Stimulated activated CD4-positive, alpha-beta T cell treated with anti-CD3 and anti-CD28 coated beads, Interleukin-4, amount 100 ng/mL, for 48 hours (primary cell): ENCODE data around the gene GRPR.
"Not testable (repeated sequence)": the region's sequence is repeated elsewhere in the genome, so short reads cannot be mapped to it uniquely, and the experiment has no call there.

Experiments used
- DNase-seq, 2 donors: peaks; one replicate each; pipeline ENCODE4 v3.0.0-alpha.2; 2020; ENCODE audit warnings: low read depth in 2 of 2

Gene GRPR

DNA sequence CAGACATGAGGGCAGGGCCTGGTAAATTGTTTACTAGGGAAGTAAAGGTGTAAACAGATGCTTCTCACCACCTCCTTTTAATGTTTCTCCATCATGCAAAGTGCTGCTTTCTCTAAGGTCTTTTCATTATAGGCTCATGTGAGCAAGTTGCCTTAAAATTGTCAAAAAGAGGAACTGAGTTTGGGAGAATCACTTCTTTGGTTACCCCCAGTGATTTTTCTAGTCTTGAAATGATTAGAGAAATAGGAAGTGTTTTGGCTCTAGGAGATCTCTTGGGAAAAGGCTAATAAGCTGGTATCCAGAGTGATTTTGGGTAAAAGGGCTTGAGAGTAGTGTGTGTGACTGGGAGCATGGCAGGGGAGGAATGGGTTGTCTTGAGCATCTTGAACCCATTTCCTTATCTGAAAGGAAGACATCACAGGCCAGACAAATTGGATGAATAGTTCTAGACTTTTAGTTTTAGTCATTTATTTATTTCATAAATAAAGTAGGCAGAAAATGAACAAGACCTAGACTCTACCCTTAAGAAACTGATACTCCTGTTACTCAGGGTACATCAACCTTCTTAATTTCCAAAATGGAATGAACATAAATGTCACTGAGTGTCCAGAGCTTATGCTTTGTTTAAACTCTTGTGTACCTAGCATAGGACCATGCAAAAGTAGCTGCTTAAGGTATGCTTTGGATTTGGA, 14.2 kb downstream of the GRPR start:
- DNase-seq: no peak

DNA sequence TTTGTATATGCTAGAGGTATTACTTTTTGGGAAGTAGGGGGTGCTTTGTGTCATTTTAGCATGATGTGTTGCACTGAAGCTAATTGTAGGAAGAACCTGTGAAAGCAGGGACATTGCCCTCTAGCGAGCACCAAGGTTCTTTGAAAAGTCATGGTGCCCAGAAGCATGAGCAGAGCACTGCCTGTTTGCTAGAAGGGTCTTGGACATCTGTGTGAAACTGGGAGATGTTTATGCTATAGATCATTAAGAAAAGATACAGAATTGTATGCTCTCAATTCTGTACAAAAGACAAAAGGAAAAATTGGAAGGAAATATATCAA, 14.7 kb downstream of the GRPR start:
- DNase-seq: no peak

DNA sequence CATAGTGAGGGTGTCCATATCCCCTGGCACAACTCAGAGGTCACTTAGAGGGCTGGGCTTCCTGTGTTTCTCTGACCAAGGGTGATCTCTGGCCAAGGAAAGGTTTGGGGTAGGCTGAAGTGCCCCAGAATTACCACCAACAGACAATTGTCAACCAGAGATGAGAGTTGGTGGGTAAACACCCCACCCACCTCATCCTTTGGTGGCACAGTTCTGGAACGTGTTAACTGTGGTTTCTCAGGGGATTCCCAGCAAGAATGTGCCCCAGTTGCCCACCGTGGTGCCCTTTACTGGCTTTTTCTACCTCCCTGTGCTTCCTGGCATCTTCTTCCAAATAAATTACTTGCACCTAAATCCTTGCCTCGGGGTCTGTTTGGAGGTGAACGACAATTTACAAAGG, 17.1 kb downstream of the GRPR start:
- DNase-seq: no peak

DNA sequence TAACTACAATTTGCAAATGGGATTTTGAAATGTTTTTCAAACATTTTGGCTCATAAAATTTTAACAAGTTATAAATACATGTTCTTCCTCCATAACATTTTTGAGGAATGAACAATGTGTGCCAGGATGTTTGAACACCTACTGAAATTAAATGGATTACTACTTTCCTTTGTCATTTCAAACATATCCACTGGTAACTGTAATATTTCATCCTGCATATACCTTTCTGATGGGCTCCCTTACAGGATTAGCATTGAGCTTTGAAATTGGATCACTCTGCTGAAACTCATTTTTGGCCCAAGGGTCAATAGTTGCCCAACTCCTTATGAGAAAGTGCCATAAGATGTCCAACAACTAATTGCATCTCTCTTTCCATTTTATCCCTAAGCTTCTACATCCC, 17.6 kb downstream of the GRPR start:
- no peak for DNase-seq

DNA sequence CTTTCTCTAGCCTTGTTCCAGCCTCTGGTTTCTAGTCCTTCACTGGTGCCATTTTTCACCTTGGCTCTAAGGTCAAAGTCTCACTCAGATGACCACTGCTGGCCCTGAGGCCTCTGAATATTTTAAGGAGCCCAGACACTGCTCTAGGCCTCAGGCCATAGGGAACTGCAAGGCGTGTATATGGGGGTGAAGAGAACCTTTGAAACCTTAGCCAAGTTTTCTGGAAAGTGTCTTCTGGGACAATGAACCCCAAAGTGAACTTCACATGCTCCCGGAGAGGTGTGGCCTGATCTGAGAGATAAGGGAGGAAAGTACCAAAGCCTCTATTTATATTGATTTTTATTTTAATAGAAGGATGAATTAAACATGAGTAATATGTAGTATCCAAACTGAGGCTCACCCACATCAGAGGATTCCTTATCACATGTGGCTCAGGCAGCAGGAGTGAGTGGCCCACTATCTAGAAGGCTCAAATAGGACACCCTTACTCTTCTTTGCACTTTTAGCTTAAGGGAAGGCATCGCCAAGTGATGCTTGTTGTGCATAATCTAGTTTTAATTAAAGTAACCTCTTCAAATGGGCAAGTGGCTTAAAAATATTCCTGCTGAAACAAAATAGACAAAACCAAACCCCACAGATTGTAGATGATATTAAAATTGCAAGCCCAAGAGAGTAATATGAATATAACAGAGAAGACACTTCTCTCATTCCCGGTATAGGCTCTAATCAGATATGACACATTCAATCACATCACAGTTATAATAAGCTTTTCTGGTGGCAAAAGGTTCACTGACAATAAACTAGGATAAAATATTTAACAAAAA, 18.3 kb downstream of the GRPR start:
- no peak for DNase-seq

DNA sequence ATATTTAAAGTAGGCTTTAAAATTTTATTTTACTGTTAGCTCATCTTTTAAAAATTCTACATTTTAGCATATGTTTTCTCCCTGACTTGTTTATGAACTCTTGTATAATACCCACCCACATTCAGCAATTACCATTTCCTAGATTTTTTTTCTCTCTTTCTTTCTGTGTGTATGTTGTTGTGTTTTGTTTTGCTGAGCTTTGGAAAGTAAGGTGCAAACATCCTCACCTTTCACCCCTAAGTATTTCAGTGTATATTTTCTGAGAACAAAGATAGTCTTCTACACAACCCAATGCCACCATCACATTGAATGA, 18.8 kb downstream of the GRPR start:
- no peak for DNase-seq

DNA sequence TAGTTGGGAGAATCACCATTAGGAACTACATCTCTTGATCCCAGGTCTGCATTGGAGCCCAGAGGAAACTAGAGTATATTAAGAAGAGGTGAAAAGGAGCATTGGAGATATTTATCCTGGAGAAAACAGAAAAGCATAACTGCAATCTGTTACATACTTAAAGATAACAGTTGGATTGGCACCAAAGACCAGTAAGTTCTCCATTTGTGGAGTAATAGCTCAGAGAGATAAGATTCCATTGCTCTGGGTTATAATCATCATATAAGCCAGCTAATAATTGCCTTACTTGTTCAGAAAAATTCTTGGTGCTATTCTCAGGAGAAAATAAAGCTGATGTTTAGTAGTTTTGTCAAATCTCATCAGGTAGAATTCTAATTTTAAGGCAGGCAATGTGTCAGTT, 20.6 kb downstream of the GRPR start:
- DNase-seq: no peak

DNA sequence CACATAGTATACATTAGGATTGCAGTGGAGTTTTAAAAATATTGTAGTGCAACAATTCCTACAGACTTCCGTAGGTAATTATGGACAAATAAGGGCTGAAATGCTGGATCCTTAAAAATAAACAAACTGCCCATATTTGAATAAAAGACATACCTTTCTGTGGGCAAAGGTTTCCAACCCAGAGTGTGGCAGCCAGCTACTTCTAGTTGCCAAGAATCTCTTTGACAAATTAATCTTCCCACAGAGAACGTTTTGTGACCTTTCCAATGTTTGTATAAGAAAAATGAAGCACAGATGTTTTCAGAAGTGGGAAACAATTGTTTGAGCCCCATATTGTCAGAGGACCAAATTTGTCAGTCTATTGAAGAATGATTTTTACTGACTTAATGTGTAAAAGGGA, 21.1 kb downstream of the GRPR start:
- no peak for DNase-seq

DNA sequence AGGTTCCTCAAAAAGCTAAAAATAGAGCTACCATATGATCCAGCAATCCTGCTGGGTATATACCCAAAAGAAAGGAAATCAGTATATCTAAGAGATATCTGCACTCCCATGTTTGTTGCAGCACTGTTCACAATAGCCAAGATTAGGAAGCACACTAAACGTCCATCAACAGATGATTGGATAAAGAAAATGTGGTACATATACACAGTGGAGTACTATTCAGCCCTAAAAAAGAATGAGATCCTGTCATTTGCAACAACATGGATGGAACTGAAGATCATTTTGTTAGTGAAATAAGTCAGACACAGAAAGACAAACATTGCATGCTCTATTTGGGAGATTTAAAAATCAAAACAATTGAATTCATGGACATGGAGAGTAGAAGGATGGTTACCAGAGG, 21.7 kb downstream of the GRPR start:
- not testable (repeated sequence) for DNase-seq

DNA sequence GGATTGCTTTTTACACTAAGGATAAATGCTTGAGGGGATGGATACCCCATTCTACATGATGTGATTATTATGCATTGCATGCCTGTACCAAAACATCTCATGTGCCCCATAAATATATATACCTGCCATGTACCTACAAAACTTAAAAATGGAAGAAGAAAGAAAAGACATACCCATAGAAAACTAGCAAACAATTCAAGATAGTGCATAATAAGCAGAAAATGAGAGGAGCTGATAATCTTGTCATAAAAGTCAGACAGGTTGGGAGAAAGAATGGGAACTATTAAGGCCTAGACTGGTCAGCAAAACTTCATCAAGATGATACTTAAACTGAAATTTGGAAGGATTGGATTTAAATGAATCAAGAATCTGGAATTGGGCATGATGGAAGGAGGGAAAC, 22.3 kb downstream of the GRPR start:
- DNase-seq: no peak

DNA sequence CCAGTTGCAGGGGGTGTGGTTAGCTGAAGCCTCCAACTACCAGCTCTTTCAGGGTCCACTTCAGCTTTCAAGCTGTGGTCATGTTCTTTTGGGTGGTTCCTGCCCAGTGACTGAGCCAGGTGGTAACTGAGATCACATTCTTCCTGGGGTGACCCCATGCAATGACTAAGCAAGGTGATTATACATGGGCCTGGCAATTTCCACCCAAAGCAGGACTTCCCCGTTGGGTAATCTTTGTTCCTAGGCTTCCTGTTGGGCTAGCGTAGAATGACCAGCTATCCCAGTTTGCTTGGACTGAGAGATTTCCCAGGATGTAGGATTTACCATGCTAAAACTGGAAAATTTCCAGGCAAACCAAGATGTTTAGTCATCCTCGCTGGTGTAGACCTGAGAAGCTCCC, 25.5 kb downstream of the GRPR start:
- no peak for DNase-seq

DNA sequence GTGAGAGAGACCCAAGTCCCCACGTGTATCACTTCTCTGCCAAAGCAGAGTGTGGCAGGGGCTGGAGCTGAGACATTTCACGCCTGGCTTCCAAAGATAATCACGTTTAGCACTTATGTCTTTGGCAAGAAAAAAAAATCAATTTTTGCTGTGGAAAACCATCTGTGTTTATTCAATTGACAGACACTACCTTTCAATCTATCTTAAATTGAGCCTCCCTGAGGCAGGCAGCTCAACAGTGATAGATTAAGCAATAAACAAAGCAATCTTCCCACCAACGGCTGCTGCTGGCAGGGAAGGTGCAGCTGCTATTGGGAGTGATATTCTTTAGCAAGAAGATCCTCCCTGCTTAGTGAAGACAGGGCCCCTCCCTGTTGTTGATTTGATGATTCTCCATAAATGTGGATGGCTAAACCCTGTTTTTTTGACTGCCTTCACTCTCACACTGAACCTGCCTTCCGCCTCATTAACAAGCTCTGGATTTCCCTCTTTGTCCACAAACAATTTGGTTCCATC, 32.3 kb downstream of the GRPR start:
- DNase-seq: no peak

DNA sequence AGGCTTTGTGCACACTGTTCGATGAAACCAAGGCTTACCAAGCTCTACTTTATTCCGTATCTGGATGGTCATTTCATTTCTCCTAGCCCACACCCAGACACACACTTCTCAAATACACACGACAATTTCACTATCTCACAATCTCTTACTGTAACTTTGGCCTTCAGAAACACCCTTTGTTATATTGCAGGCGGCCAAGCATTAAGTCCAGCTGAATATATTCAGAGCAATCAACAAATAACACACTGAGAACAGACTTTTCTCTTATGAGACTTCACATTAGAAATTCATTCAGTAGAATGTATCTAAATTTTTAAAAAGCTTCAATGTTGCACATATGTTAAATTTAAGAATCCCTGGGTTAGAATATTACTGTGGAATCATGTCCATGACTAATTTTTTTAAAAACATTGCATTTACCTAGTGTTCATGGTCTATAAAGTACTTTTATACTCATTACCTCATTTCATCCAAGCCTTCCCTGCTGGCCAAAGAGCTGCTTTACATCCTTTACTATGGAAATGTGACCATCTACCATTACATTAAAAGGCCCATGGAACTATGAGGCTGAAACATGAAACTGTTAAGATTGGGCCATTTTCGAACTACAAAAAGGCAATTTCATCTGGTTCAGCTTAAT, 33.4 kb downstream of the GRPR start:
- DNase-seq: no peak

DNA sequence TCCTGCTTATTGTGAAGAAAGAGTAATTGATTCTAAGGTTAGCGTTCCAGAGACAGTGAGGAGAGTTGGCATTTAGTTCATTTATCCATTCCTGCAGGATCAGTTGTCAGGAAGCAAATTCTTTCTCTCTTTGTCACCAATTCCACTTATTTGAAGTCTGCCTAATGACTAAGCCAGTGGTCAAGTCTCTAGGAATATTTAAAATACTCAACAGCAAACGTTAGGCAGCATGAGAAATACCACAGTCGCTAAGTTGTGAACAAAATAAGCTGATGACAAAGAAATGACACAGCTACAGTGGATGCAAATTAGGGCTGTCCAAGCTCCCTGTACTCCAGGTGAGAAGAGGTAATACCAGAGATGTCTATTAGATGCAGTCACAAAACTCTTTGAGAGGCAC, 37.4 kb downstream of the GRPR start:
- DNase-seq: no peak

DNA sequence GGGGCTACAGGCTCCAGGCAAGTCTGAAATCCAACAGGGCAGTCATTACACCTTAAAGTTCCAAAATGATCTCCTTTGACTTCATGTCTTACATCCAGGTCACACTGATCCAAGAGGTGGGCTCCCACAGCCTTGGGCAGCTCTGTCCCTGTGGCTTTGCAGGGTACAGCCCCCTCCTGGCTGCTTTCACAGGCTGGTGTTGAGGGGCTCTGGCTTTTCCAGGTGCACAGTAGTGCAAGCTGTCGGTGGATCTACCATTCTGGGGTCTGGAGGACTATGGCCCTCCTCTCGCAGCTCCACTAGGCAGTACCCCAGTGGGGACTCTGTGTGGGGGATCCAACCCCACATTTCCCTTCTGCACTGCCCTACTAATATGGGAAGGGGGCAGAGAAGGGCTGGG, 37.8 kb downstream of the GRPR start:
- not testable (repeated sequence) for DNase-seq

DNA sequence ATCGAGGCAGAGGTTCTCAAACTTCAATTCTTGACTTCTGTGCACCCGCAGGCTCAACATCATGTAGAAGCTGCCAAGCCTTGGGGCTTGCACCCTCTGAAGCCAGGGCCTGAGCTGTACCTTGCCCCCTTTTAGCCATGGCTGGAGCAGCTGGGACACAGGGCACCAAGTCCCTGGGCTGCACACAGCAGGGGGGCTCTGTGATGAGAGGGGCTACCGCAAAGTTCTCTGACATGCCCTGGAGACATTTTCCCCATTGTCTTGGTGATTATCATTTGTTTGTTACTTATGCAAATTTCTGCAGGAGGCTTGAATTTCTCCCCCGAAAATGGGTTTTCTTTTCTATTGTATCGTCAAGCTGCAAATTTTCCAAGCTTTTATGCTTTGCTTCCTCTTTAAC, 39.0 kb downstream of the GRPR start:
- DNase-seq: no peak

DNA sequence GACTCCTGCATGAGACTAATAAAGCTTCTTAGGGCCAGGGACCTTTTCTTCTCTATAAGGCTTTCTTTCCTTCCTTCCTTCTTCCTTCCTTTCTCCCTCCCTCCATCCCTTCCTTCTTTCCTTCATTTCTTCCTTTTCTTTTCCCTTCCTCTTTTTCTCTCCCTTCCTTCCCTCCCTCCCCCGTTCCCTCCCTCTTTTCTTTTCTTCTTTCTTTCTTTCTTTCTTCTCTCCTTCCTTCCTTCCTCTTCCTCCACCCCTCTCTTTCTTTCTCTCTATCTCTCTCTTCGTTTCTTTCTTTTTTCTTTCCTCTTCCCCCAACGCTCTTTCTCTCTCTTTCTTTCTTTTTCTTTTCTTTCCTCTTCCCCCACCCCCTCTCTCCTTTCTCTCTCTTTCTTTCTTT, 41.4 kb downstream of the GRPR start:
- no peak for DNase-seq

DNA sequence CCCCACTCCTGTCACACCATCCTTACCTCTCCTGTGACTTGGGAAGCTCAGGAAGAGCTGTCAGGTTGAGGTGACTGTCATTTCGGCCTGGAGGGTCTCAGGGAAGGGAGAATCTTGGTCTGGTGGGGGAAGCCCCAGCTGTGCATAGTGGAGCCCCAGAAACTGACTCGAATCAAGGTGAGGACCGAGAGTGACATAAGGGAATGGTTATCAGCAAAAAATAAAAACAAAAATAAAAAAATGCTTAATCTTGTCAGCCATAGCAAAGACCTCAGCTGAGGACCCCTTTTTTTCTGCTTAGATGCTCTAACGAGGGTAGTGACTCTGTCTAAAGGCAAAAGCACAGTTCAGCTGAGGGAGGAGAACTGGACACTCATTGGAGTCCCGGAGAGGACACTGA, 43.8 kb downstream of the GRPR start, which contains the start of gene MAGEB17:
Gene MAGEB17 (plus strand): TSS at position 301 of the 400 bp plus-strand sequence. CDS start 2,902 bp downstream, outside the sequence.
- DNase-seq: no peak

DNA sequence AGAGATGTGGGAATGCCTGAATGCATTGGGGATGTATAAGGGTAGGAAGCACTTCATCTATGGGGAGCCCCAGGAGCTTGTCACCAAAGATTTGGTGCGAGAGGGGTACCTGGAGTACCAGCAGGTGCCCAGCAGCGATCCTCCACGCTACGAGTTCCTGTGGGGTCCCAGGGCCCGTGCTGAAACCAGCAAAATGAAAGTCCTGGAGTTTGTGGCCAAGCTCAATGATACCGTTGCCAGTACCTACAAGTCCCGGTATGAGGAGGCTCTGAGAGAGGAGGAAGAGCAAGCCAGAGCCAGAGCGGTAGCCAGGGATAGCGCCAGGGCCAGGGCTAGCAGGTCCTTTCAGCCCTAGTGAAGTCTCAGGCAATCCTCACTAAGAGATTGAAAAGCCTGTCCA, 47.7 kb downstream of the GRPR start:
- no peak for DNase-seq

DNA sequence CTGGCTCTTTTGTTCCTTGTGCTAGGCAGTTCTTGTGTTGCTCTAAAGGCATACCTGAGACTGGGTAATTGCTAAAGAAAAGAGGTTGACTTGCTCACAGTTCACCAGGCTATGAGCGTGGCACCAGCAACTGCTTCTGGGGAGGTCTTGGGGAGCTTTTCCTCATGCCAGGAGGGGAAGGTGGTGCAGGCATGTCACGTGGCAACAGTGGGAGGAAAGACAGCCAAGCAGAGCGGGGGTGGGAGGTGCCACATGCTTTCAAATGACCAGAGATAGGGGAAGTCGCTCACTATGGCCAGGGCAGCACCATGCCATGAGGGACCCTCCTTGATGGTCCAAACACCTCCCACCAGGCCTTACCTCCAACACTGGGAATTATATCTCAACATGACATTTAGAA, 48.6 kb downstream of the GRPR start:
- DNase-seq: no peak

DNA sequence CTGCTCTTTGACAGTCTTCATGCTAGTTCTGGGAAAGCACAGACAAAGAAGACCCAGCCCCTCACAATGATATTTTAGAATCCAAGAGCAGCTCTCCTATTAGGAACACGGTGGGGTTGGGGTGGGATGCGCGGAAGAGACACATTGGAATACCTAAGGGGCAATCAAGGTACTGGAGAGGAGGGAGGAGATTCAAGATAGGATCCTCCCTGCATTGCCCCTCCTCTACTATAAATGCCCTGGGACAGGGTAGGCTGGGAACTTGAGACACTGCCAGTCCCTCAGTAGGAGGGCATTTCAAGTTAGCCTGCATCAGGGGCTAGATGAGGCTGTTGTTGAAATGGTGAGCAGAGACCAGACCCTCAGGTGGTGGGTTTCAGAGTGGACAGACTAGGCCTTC, 49.0 kb downstream of the GRPR start:
- DNase-seq: no peak

DNA sequence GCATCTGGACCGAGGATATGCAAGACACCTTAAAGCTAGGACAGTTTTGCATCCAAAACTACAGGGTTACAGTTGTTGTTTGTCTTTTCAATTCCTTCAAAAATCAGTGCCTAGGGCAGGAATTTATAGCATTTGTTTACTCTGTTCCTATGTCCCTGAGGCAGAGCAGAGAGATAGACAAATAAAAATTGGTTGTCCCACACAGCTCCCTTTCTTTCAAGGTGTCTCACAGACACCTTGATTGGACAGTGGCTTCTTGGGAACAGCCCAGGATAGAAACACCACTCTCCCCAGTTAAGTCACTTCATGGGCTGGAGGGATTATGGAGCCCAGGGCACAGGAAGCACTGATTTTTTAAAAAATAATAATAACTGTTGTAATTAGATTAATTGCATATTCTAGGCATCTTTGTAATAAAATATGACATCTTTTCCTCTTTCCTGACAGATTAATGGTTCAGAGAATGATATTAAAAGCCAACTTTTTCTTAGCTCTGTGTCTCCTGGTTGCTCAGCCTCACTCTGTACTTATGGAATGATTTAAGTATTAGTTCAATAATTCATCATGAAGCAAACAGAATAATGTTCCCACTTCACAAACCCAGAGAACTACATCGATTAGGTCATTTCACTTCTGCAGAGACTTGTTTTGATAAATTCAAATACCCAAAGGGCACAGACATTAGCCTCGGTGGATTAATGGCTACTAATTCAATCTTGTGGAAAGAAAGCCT, 52.1 kb downstream of the GRPR start:
- no peak for DNase-seq
